ENCODE data around the gene LCN6.

GRCh38 chr9:136713550-136713949 is 34.8 kb downstream of the LCN6 start:
- TF ChIP-seq CTCF (IDR thresholded peaks at IDR 0.05) (no peak), POLR2A (IDR thresholded peaks at IDR 0.05) (no peak)
